Measurements from ENCODE around the gene CCNJL.

- TF ChIP-seq POLR2A (IDR thresholded peaks at IDR 0.05) (no peak), CTCF (IDR thresholded peaks at IDR 0.05) (no peak), POLR2AphosphoS5 (IDR thresholded peaks at IDR 0.05; ENCODE audit: insufficient read depth in 1 of 2, low read depth in 1 of 2) (no peak)
Observed at GRCh38 chr5:160290751-160291150, 21.6 kb downstream of the CCNJL start.

Data from vagina (tissue), 2 donors.